DND-41 (cell line): ENCODE results near the gene NEK10.
A peak's percentile ranks its signal among the peaks of the same experiment; 100 is the strongest.

ENCODE experiments used
- ATAC-seq: fragments of 200-7000 bp; cut with Tn5 transposase; 3 replicates; pipeline ENCODE4 v1.9.1; 2021; ENCODE audit warnings: low read depth; ENCODE audit not compliant: insufficient read depth
- DNase-seq: peaks from one replicate; pipeline ENCODE4 v3.0.0-alpha.2; 2020
- H2AFZ ChIP-seq: 2 replicates; pipeline ENCODE4 v1.6.0; 2012; ENCODE audit warnings: low read depth, low read length
- H3K27ac ChIP-seq: 2 replicates; pipeline ENCODE4 v1.5.1; 2012; ENCODE audit warnings: low read length, inconsistent platforms
- H3K27me3 ChIP-seq: fragments of 200-600 bp; sonication (generic); 2 replicates; pipeline ENCODE4 v1.6.0; 2012; ENCODE audit warnings: low read length, mild to moderate bottlenecking, inconsistent platforms; ENCODE audit not compliant: insufficient read depth, poor library complexity
- H3K36me3 ChIP-seq: 2 replicates; pipeline ENCODE4 v1.5.1; 2012; ENCODE audit warnings: low read length, inconsistent platforms; ENCODE audit not compliant: insufficient read depth
- H3K4me1 ChIP-seq: 2 replicates; pipeline ENCODE4 v1.5.1; 2012; ENCODE audit warnings: mild to moderate bottlenecking, low read length; ENCODE audit not compliant: insufficient read depth
- H3K4me2 ChIP-seq: 2 replicates; pipeline ENCODE4 v1.6.0; 2012; ENCODE audit warnings: mild to moderate bottlenecking, moderate library complexity, low read length, inconsistent platforms; ENCODE audit not compliant: insufficient read depth
- H3K4me3 ChIP-seq, 2 experiments: fragments of 200-600 bp in 1 of 2; shearing (Covaris generic) in 1 of 2; 2 replicates each; pipeline ENCODE4 v1.5.1; 2012 to 2016; ENCODE audit warnings: inconsistent platforms in 2 of 2, low read length in 2 of 2, mild to moderate bottlenecking in 2 of 2, low read depth in 1 of 2, moderate library complexity in 1 of 2
- H3K79me2 ChIP-seq: 2 replicates; pipeline ENCODE4 v1.6.0; 2012; ENCODE audit warnings: low read length, inconsistent platforms; ENCODE audit not compliant: insufficient read depth
- H3K9ac ChIP-seq: 2 replicates; pipeline ENCODE4 v1.6.0; 2012; ENCODE audit warnings: low read depth, mild to moderate bottlenecking, inconsistent platforms, low read length, moderate library complexity
- H3K9me3 ChIP-seq: 2 replicates; pipeline ENCODE4 v1.5.1; 2012; ENCODE audit warnings: low read length, moderate library complexity, mild to moderate bottlenecking, inconsistent platforms; ENCODE audit not compliant: insufficient read depth, severe bottlenecking
- H4K20me1 ChIP-seq: 2 replicates; pipeline ENCODE4 v1.6.0; 2012; ENCODE audit warnings: low read length; ENCODE audit not compliant: insufficient read depth
- EZH2 ChIP-seq: IDR thresholded peaks from 3 replicates; pipeline ENCODE4 v1.6.1; 2012; ENCODE audit warnings: borderline replicate concordance, low read depth, mild to moderate bottlenecking, moderate library complexity, low read length, inconsistent platforms; ENCODE audit not compliant: severe bottlenecking
- TF ChIP-seq, protein P1 (sequence below): IDR thresholded peaks from 2 replicates; pipeline ENCODE4 v1.5.1; 2012; ENCODE audit warnings: borderline replicate concordance, low read length, moderate library complexity, mild to moderate bottlenecking; ENCODE audit not compliant: poor library complexity, severe bottlenecking; ENCODE audit errors: extremely low read depth

Gene NEK10

GRCh38 chr3:27366062-27366591 lies 3.1 kb downstream of the NEK10 start:
- peaks cover 17% of the 10 kb centered on the region for H3K4me1 ChIP-seq
- H3K9me3 ChIP-seq = no peaks in the 10 kb centered on the region
- no peak overlapping the region for H3K27ac ChIP-seq
- H3K36me3 ChIP-seq = no peaks in the 10 kb centered on the region
- H3K9ac ChIP-seq = no peak overlapping the region
- H3K27me3 ChIP-seq = no peaks in the 10 kb centered on the region
- H3K4me3 ChIP-seq = no peak overlapping the region
- ATAC-seq (no peak), DNase-seq (no peak)
- no peaks in the 10 kb centered on the region for H3K79me2 ChIP-seq
- no peak overlapping the region for H3K4me2 ChIP-seq
- H2AFZ ChIP-seq = no peak overlapping the region
- H4K20me1 ChIP-seq = no peaks in the 10 kb centered on the region
- no peak for TF ChIP-seq EZH2
- TF ChIP-seq, protein P1, sequence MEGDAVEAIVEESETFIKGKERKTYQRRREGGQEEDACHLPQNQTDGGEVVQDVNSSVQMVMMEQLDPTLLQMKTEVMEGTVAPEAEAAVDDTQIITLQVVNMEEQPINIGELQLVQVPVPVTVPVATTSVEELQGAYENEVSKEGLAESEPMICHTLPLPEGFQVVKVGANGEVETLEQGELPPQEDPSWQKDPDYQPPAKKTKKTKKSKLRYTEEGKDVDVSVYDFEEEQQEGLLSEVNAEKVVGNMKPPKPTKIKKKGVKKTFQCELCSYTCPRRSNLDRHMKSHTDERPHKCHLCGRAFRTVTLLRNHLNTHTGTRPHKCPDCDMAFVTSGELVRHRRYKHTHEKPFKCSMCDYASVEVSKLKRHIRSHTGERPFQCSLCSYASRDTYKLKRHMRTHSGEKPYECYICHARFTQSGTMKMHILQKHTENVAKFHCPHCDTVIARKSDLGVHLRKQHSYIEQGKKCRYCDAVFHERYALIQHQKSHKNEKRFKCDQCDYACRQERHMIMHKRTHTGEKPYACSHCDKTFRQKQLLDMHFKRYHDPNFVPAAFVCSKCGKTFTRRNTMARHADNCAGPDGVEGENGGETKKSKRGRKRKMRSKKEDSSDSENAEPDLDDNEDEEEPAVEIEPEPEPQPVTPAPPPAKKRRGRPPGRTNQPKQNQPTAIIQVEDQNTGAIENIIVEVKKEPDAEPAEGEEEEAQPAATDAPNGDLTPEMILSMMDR = no peak

DNA sequence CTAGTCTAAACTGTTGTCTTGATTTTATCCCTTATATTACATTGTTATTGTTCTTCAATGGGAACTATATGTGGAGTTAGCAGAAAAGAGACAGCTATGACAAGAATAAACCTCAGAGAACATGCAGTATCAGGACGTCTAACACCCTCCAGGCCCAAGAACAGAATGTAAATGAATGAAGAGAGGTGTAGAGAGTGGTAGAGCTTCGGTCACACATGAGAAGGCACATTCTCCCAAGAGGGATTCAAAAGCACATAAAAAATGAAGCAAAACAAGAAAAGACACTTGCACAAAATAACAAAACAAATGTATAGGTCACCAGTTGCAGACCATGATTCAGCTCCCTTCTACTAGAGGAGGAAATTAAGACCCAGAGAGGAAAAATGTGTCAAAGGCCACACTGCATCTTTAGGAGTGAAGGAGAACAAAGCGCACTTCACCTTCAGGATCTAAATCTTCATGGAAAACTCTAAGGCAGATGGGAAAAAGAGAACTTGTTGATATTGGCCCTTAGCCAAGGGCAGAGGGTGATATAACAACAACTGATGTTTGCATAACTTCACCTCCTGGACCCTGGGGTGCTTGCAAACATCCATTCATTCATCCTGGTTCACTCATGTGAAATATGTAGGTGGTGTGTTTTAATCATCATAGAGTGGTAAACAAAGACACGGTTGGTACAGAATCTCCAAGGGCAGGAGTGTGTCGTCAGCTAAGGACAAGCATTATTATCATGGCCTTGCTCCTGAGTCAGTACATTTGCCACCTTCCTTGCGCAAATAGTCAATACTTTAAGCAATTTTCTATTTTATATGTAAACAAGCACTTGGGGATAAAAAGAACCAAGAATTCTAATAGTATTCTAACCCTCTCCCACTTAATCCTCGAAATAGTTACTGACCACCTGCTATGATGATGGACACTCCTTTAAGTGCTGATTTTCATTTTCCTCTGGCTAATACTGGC lies 8.8 kb downstream of the NEK10 start:
- Histone ChIP-seq H3K4me2 (no peak overlapping the region), H2AFZ (peak overlapping the region; percentile 79), H3K9ac (peak overlapping the region; percentile 51), H3K79me2 (no peaks in the 10 kb centered on the region), H4K20me1 (no peaks in the 10 kb centered on the region), H3K27me3 (no peaks in the 10 kb centered on the region), H3K4me1 (peaks cover 27% of the 10 kb centered on the region), H3K4me3 (no peak overlapping the region), H3K36me3 (no peaks in the 10 kb centered on the region), H3K27ac (peak overlapping the region; percentile 92), H3K9me3 (no peaks in the 10 kb centered on the region)
- no peak for DNase-seq
- TF ChIP-seq, protein P1 = no peak
- TF ChIP-seq EZH2 = no peak
- no peak for ATAC-seq

- no peak for ATAC-seq
- Histone ChIP-seq H2AFZ (no peak overlapping the region; the same call in 1 of the 2 replicates), H3K79me2 (no peaks in the 10 kb centered on the region), H3K9me3 (no peaks in the 10 kb centered on the region), H3K36me3 (no peaks in the 10 kb centered on the region), H4K20me1 (no peaks in the 10 kb centered on the region), H3K27me3 (no peaks in the 10 kb centered on the region), H3K4me1 (peaks cover 27% of the 10 kb centered on the region), H3K4me3 (no peak overlapping the region), H3K27ac (peak overlapping the region; percentile 92), H3K9ac (no peak overlapping the region), H3K4me2 (no peak overlapping the region)
- DNase-seq = no peak
- TF ChIP-seq, protein P1 = no peak
- no peak for TF ChIP-seq EZH2
Observed at GRCh38 chr3:27358372-27358771, 10.8 kb downstream of the NEK10 start.
